HEK293 (cell line): Measurements from ENCODE around the gene FUBP3.

Experiments
- CTCF ChIP-seq: fragments of 450-650 bp; formaldehyde crosslinking; IDR thresholded peaks from 2 replicates; pipeline ENCODE4 v1.5.1; 2016; ENCODE audit warnings: missing biosample characterization, missing genetic modification characterization
- MZF1 ChIP-seq: fragments of 450-650 bp; formaldehyde crosslinking; IDR thresholded peaks from 2 replicates; pipeline ENCODE4 v1.5.1; 2017; ENCODE audit warnings: missing biosample characterization, missing genetic modification characterization, borderline replicate concordance
- REST ChIP-seq: fragments of 450-650 bp; formaldehyde crosslinking; IDR thresholded peaks from 2 replicates; pipeline ENCODE4 v1.5.1; 2016; ENCODE audit warnings: missing biosample characterization, missing genetic modification characterization
- SALL2 ChIP-seq: fragments of 450-650 bp; formaldehyde crosslinking; IDR thresholded peaks from 2 replicates; pipeline ENCODE4 v1.5.0; 2017; ENCODE audit warnings: missing biosample characterization, mild to moderate bottlenecking, missing genetic modification characterization, borderline replicate concordance
- SCRT2 ChIP-seq: fragments of 450-650 bp; formaldehyde crosslinking; IDR thresholded peaks from 2 replicates; pipeline ENCODE4 v1.5.1; 2016; ENCODE audit warnings: missing biosample characterization, missing genetic modification characterization
- SP2 ChIP-seq: fragments of 450-650 bp; formaldehyde crosslinking; IDR thresholded peaks from 2 replicates; pipeline ENCODE4 v1.5.1; 2016; ENCODE audit warnings: missing biosample characterization, missing genetic modification characterization
- ZBTB8A ChIP-seq: fragments of 450-650 bp; formaldehyde crosslinking; IDR thresholded peaks from 2 replicates; pipeline ENCODE4 v1.5.1; 2016; ENCODE audit warnings: missing biosample characterization, missing genetic modification characterization
- ZNF132 ChIP-seq: fragments of 450-650 bp; formaldehyde crosslinking; IDR thresholded peaks from 2 replicates; pipeline ENCODE4 v1.5.1; 2017; ENCODE audit warnings: missing biosample characterization, missing genetic modification characterization, borderline replicate concordance
- ZNF280D ChIP-seq: fragments of 450-650 bp; formaldehyde crosslinking; IDR thresholded peaks from 2 replicates; pipeline ENCODE4 v1.5.1; 2016; ENCODE audit warnings: missing biosample characterization, missing genetic modification characterization
- ZNF473 ChIP-seq: fragments of 450-650 bp; formaldehyde crosslinking; IDR thresholded peaks from 2 replicates; pipeline ENCODE4 v1.5.1; 2017; ENCODE audit warnings: missing biosample characterization, missing genetic modification characterization
- ZNF791 ChIP-seq: fragments of 450-650 bp; formaldehyde crosslinking; IDR thresholded peaks from 2 replicates; pipeline ENCODE4 v1.5.1; 2016; ENCODE audit warnings: missing biosample characterization, missing genetic modification characterization

- TF ChIP-seq SCRT2: no peak
- TF ChIP-seq CTCF (tag by site-specific recombination): no peak
- no peak for TF ChIP-seq ZNF791
- TF ChIP-seq SP2 (tag by site-specific recombination): no peak
- TF ChIP-seq ZNF132 (tag by site-specific recombination): no peak
- TF ChIP-seq SALL2 (tag by site-specific recombination): no peak
- no peak for TF ChIP-seq REST (tag by site-specific recombination)
- no peak for TF ChIP-seq ZBTB8A
- no peak for TF ChIP-seq ZNF473
- TF ChIP-seq MZF1 (tag by site-specific recombination): no peak
- no peak for TF ChIP-seq ZNF280D (tag by site-specific recombination)
Observed at GRCh38 chr9:130561056-130561455, 18.3 kb upstream of the FUBP3 start.
